ENCODE data around the gene TTPAL. TPM values are rescaled to one million over a fixed set of nuclear protein-coding genes. Genes with fewer than 3 reads are reported as not detected.

TTPAL gene
- total RNA-seq, 1 experiment from 2014 or later: 21.1 TPM

GRCh38 chr20:44533928-44534327 is 58.3 kb downstream of the TTPAL start:
- TF ChIP-seq CTCF (conservative IDR thresholded peaks at IDR 0.05): no peak
- no peak overlapping the region for H3K27ac Mint-ChIP-seq

More at GRCh38 chr20:44533928-44534327, 58.3 kb downstream of the TTPAL start:
- Histone ChIP-seq H3K18ac (ENCODE audit: insufficient read length, low read depth, low read length) (no peak overlapping the region), H2BK120ac (ENCODE audit: low read depth, low read length, poor library complexity, severe bottlenecking) (no peak overlapping the region), H2BK20ac (ENCODE audit: low read depth, low read length, poor library complexity, severe bottlenecking) (no peak overlapping the region), H2AK5ac (ENCODE audit: insufficient read length, low read length) (no peak overlapping the region), H4K20me1 (ENCODE audit: control insufficient read depth, insufficient read depth, insufficient read length) (no peaks in the 10 kb centered on the region), H3K4me1 (ENCODE audit: insufficient read depth, low read length) (no peaks in the 10 kb centered on the region), H3K79me1 (ENCODE audit: insufficient read depth, low read depth, low read length, poor library complexity, severe bottlenecking) (peaks cover 3% of the 10 kb centered on the region), H3K14ac (ENCODE audit: insufficient read depth, low read length) (no peak overlapping the region), H3T11ph (ENCODE audit: low read length) (no peak overlapping the region), H3K23me2 (ENCODE audit: insufficient read length, low read depth, low read length, poor library complexity, severe bottlenecking) (peaks cover 14% of the 10 kb centered on the region), H2BK15ac (ENCODE audit: low read depth, low read length) (no peak overlapping the region), H3K23ac (ENCODE audit: insufficient read length, low read depth, low read length) (no peak overlapping the region), H2BK5ac (ENCODE audit: insufficient read length, low read length) (no peak overlapping the region), H4K5ac (ENCODE audit: insufficient read length, low read depth, low read length) (no peak overlapping the region), H3K79me2 (ENCODE audit: insufficient read depth, low read length) (no peaks in the 10 kb centered on the region), H4K8ac (replicated peaks; ENCODE audit: insufficient read length, low read depth, low read length) (no peak overlapping the region), H3K27me3 (ENCODE audit: insufficient read depth, low read length) (no peaks in the 10 kb centered on the region), H3K4ac (ENCODE audit: low read depth, low read length) (no peak overlapping the region), H3K9me3 (ENCODE audit: control insufficient read depth, low read depth, low read length) (no peaks in the 10 kb centered on the region), H2BK12ac (ENCODE audit: insufficient read length, low read depth, low read length) (no peak overlapping the region), H3K56ac (ENCODE audit: insufficient read length, low read depth, low read length) (no peak overlapping the region), H2AFZ (ENCODE audit: low read length) (no peak overlapping the region), H3K27ac (ENCODE audit: insufficient read length, low read depth, low read length) (no peak overlapping the region), H4K91ac (ENCODE audit: insufficient read length, low read depth, low read length) (no peak overlapping the region), H3K9ac (ENCODE audit: extremely low read depth, insufficient read length, low read length) (no peak overlapping the region), H3K4me2 (ENCODE audit: insufficient read depth, insufficient read length, low read length) (no peak overlapping the region)
- Mint-ChIP-seq H3K27me3 (ENCODE audit: low read depth) (no peaks in the 10 kb centered on the region), H3K4me3 (no peak overlapping the region), H3K4me1 (peaks cover 2 to 3% of the 10 kb centered on the region in 2 experiments; a peak in 3 of 4 replicates), H3K36me3 (ENCODE audit: insufficient read depth in 1 of 3, low read depth in 3 of 3) (no peaks in the 10 kb centered on the region), H3K9me3 (no peaks in the 10 kb centered on the region)
- 100% methylated on average over 1 of the region's 4 CpGs for WGBS (ENCODE audit: extremely low coverage, insufficient read length, low lambda C conversion rate)
- DNase-seq: no peak

Data from H9 (cell line).